Measurements from ENCODE around the gene UGT2A1. TPM values are rescaled to one million over a fixed set of nuclear protein-coding genes. Genes with fewer than 3 reads are reported as not detected.

The UGT2A1 gene
- under 0.01 and 0.13 TPM in 2 replicates for total RNA-seq

DNA sequence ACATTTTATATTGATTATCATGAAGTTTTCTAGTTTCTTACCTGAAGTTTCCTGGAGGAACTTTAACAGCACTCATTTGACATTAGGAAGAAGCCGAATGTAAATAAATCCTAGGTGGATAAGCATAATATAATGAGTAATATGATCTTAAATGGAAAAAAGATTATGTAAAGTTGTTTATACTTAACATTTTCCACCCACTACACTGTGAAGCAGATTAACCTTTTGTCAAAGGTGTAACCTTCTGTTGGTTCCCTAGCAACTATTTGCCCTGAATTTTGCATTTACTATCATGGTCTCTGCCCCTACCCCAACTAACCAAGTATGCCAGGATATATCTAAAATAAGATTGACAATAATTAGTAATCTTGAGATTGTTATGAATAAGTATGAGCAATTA lies at the start of gene UGT2A1:
UGT2A1 (minus strand) TSS at position 101 of the 400 bp plus-strand sequence. CDS start 5,603 bp downstream, outside the sequence.

DNA sequence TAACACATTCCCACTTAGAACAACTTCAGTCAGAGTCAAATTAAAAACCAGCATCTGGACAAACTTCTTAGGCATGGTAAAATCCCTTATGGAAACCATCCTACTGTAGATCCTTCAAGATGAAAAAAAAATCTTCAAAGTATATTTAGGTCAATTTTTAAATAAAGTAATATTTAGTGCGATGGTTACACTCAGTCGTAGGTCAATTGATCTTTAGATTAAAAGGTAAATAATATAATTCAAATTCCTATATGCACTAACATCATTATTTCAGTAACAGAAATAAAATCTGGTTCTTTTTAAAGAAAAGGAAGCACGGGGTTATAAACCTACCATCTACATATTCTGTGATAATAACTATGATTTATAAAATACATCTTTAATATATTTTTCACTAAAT lies 13.5 kb downstream of the UGT2A1 start, which contains the start of gene UGT2A2:
UGT2A2 (minus strand) TSS at position 101 of the 400 bp plus-strand sequence; CDS start at position 99, 2 bp downstream.

Other genes starting within 250 kb of the UGT2A1 start
- not detected in 2 replicates for gene UGT2B4, start 157.3 kb downstream of the UGT2A1 start, total RNA-seq
- gene UGT2A2, start 13.6 kb downstream of the UGT2A1 start, total RNA-seq = not detected in 2 replicates
- gene SULT1B1, start 107.4 kb upstream of the UGT2A1 start, total RNA-seq = 3.0 and 4.6 TPM in 2 replicates
- 4.2 and 12.0 TPM in 2 replicates for gene SULT1E1, start 206.9 kb upstream of the UGT2A1 start, total RNA-seq